AG04449 (cell line): ENCODE data around the gene NFIX.

Source experiments
- CTCF ChIA-PET: fragments of 350-600 bp; formaldehyde crosslinking; extraction: SDS; loops from one replicate; lab custom pipeline; 2021; ENCODE audit warnings: antibody characterized with exemption; lab: Yijun Ruan, JAX
- POLR2A ChIA-PET: fragments of 400-600, 350-600 bp; formaldehyde crosslinking; extraction: SDS; loops from one replicate; lab custom pipeline; 2020; ENCODE audit warnings: antibody characterized with exemption, inconsistent platforms; lab: Yijun Ruan, JAX
- DNase-seq: peaks from one replicate; pipeline ENCODE4 v3.0.0-alpha.2; 2010; ENCODE audit warnings: low read depth, low spot score
- H3K4me3 ChIP-seq: 2 replicates; pipeline ENCODE4 v1.5.1; 2011; ENCODE audit warnings: low read depth, mild to moderate bottlenecking, control low read depth, low read length
- CTCF ChIP-seq: IDR thresholded peaks from one replicate; pipeline ENCODE4 v1.5.1; 2011; ENCODE audit warnings: mild to moderate bottlenecking, moderate library complexity, low read length, control low read depth, inconsistent platforms; ENCODE audit not compliant: insufficient read depth; ENCODE audit errors: missing control alignments

Gene NFIX

GRCh38 chr19:12992729-12993128 lies 2.5 kb upstream of the NFIX start:
- no peak overlapping the region for H3K4me3 ChIP-seq
- POLR2A ChIA-PET: no interaction called here
- CTCF ChIA-PET: interaction anchor here (0.7 to 3.9 kb wide), 6 partner anchors 8 to 102 kb away, joined by 3 to 19 read pairs (median 5); no protein-coding TSS in a partner anchor
- TF ChIP-seq CTCF: no peak
- DNase-seq: no peak

GRCh38 chr19:12993562-12993961 lies 1.7 kb upstream of the NFIX start:
- no peak overlapping the region for H3K4me3 ChIP-seq
- ChIA-PET CTCF (interaction anchor here (1.3 to 3.9 kb wide), 5 partner anchors 11 to 101 kb away, joined by 3 to 19 read pairs (median 7); no protein-coding TSS in a partner anchor), POLR2A (no interaction called here)
- TF ChIP-seq CTCF: no peak
- DNase-seq: no peak

GRCh38 chr19:12995596-12996405 lies 526 bp downstream of the NFIX start:
- DNase-seq: no peak
- peak overlapping the region; percentile 80 for H3K4me3 ChIP-seq
- ChIA-PET CTCF (interaction anchor here (1.5 to 3.9 kb wide), 3 partner anchors 9 to 66 kb away, joined by 3 to 25 read pairs (median 5); no protein-coding TSS in a partner anchor), POLR2A (interaction anchor here (1.8 kb wide), 1 partner anchor 48 kb away, joined by 4 read pairs; no protein-coding TSS in a partner anchor)
- TF ChIP-seq CTCF: no peak

GRCh38 chr19:12996406-12997094 lies 1.3 kb downstream of the NFIX start:
- POLR2A ChIA-PET: interaction anchor here (1.0 to 1.8 kb wide), 2 partner anchors 26 to 47 kb away, joined by 3 to 4 read pairs; no protein-coding TSS in a partner anchor
- no peak for TF ChIP-seq CTCF
- DNase-seq: no peak
- peak overlapping the region; percentile 80 for H3K4me3 ChIP-seq
- CTCF ChIA-PET: interaction anchor here (0.7 to 3.9 kb wide), 8 partner anchors 8 to 65 kb away, joined by 3 to 25 read pairs (median 4); no protein-coding TSS in a partner anchor

GRCh38 chr19:12997179-12997966 lies 2.1 kb downstream of the NFIX start:
- DNase-seq: no peak
- H3K4me3 ChIP-seq: peak overlapping the region; percentile 80
- ChIA-PET POLR2A (interaction anchor here (0.7 to 1.0 kb wide), 2 partner anchors 25 to 57 kb away, joined by 3 to 4 read pairs; no protein-coding TSS in a partner anchor), CTCF (interaction anchor here (0.7 to 3.9 kb wide), 8 partner anchors 7 to 65 kb away, joined by 3 to 25 read pairs (median 4); no protein-coding TSS in a partner anchor)
- no peak for TF ChIP-seq CTCF
